ENCODE measurements around the gene TRIM27.

GRCh38 chr6:28856620-28857005 is 67.2 kb downstream of the TRIM27 start:
- TF ChIP-seq CTCF (conservative IDR thresholded peaks at IDR 0.05 in 1 of 2, IDR thresholded peaks at IDR 0.05 in 1 of 2; ENCODE audit: low read depth in 1 of 2, low read length in 2 of 2) (no peak), EZH2 (IDR thresholded peaks at IDR 0.05; ENCODE audit: low read length, missing control alignments) (no peak)
